WI38 (cell line): Measurements from ENCODE around the gene DNAI7.

ENCODE experiments used
- H3K4me3 ChIP-seq: 2 replicates; pipeline ENCODE4 v1.5.1; 2011; ENCODE audit warnings: low read depth, mild to moderate bottlenecking, control low read depth, low read length
- TF ChIP-seq, protein P1 (sequence below): IDR thresholded peaks from 2 replicates; pipeline ENCODE4 v1.5.1; 2012; ENCODE audit warnings: low read depth, mild to moderate bottlenecking, control low read depth, low read length

DNAI7 gene

DNA sequence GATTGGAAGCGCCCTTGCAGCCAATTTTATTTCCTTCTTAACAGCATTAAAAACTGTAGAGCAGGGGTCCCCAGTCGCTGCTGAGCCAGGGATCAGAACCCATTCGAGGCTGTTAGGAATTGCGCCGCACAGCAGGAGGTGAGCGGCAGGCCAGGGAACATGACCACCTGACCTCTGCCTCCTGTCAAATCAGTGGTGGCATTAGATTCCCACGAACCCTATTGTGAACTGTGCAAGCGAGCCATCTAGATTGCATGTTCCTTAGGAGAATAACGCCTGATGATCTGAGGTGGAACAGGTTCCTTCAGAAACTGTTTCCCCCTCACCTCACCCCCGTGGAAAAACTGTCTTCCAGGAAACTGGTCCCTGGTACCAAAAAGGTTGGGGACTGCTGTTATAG is 107.4 kb downstream of the DNAI7 start:
- TF ChIP-seq, protein P1, sequence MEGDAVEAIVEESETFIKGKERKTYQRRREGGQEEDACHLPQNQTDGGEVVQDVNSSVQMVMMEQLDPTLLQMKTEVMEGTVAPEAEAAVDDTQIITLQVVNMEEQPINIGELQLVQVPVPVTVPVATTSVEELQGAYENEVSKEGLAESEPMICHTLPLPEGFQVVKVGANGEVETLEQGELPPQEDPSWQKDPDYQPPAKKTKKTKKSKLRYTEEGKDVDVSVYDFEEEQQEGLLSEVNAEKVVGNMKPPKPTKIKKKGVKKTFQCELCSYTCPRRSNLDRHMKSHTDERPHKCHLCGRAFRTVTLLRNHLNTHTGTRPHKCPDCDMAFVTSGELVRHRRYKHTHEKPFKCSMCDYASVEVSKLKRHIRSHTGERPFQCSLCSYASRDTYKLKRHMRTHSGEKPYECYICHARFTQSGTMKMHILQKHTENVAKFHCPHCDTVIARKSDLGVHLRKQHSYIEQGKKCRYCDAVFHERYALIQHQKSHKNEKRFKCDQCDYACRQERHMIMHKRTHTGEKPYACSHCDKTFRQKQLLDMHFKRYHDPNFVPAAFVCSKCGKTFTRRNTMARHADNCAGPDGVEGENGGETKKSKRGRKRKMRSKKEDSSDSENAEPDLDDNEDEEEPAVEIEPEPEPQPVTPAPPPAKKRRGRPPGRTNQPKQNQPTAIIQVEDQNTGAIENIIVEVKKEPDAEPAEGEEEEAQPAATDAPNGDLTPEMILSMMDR = no peak
- H3K4me3 ChIP-seq = no peak overlapping the region

DNA sequence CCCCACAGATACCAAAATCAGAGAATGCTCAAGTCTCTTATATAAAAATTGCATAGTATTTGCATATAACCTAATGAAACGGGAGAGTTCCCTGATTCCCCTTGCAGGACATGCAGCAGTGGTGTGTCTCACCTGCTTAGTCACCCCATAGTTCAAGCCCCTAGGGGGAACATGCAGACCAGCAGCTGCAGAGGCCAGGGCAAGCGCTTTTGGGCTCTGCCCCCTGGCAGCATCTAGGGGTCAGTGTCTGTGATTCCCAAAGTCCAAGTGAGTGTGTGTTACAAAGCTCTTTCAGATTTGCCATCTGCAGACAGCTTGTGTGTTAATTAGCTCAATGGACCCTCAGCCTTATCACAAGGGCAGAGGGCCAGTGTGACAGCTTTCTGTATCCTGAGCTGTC is 110.1 kb downstream of the DNAI7 start:
- TF ChIP-seq, protein P1 = no peak

DNA sequence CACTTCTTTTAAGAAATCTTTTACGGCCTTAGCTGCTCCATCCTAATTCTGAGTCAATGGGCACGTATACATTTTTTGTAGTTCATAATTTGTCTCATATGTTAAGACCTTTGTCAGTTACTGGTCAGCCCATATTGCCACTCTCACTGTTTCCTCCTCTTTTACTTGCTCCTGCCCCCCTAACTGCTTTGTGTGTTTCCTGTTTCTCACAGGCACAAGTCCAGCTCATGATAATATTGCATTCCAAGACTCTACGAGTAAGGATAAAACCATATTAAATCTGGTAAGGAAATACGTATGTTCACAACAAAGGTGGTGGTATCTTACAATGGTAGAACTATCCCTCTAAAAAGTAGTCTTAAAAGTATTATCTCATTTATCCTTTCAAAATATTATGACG is 111.7 kb downstream of the DNAI7 start:
- no peak overlapping the region for H3K4me3 ChIP-seq
- TF ChIP-seq, protein P1 = no peak

More for the DNA sequence above, 110.1 kb downstream of the DNAI7 start:
- no peak overlapping the region for H3K4me3 ChIP-seq

DNA sequence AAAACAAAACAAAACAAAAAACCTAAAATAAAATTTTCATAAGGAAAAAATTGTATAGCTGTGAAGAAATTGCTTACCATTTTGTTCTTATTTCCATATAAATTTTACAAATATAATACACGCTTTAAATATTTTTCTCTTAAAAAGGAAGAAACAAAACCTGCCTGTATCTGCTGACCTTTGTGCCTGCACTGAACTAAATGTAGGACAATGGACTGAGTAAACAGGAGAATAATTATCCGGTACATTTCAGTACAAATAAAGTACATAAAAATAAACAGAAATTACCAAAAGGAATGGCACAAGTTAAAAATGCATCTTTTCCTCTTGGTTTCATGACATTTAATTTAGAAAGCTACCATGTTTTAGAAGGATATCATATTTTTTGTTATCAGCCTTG is 112.3 kb downstream of the DNAI7 start:
- H3K4me3 ChIP-seq = no peak overlapping the region
- TF ChIP-seq, protein P1 = no peak

DNA sequence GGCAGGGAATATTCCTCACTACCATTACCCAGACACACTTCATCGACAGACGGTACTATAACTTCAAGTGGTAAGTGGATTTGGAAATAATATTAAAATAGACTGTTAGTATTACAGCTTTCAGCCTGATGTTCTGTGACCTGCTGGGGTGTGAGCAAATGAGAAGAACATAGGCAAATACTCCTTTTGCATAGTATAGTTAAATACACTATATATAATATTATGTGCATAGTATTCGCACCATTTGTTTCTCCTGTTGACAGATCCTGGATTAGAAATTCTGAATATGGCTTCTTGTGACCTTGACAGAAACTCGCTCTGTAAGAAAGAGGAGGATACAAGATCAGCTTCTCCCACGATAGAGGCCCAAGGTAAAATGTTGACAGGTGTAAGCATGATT is 115.6 kb downstream of the DNAI7 start:
- TF ChIP-seq, protein P1 = no peak
- H3K4me3 ChIP-seq = no peak overlapping the region

DNA sequence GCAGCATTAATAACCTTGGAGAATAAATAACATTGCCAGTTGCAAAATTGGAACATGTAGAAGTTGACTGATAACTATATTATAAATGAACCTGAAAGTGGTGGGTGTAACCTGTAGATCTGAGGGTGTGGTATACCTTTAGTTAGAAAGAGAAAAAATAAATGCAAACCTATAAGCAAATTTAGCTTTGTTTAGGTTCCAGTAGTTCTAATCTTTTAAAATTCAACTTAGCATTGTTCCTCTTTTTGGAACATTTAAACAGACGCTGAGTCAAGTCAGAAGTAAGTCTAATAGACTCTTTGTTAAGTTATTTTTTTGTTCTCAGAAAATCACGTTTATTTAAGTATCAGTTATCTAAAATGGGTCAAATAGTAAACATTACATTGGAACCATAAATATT is 120.0 kb downstream of the DNAI7 start:
- TF ChIP-seq, protein P1 = no peak
- no peak overlapping the region for H3K4me3 ChIP-seq

DNA sequence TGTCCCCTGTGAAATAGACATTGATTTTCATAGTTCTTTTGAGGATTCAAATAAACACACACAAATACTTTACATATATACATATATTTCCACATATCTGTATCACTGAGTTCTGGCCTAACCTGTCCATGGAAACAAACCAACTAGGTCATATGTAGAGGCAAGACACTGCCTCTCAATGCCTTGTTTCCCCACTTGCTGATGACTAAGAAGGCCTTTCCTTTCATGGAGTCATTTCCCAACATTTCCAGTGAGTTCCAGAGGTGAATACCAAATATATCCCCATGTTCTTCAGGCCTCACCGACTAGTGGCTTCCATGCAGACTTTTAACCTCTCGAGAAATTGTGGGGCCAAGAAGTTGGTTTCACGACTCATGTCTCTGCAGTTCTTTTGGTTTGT is 120.8 kb downstream of the DNAI7 start:
- TF ChIP-seq, protein P1 = no peak
- no peak overlapping the region for H3K4me3 ChIP-seq
